Pancreas (tissue), 10 donors: ENCODE measurements around the gene BLCAP. TPM values are rescaled to one million over a fixed set of nuclear protein-coding genes. Genes with fewer than 3 reads are reported as not detected.

Experiments
- ATAC-seq, 4 donors: fragments of 200-7000 bp; cut with Tn5 transposase; one replicate each; pipeline versions ENCODE4 v1.8.0 to v1.9.1; 2020; ENCODE audit warnings: mild to moderate bottlenecking in 4 of 4, moderate library complexity in 4 of 4
- DNase-seq, 6 donors: peaks; one replicate each; pipeline ENCODE4 v3.0.0-alpha.2; 2020
- FAIRE-seq: peaks from 2 replicates; lab custom pipeline; 2012; peaks lifted over from hg19 to GRCh38; lab: Jason Lieb, UNC
- H3K27ac ChIP-seq, 4 donors: fragments of 200-600 bp; sonication (generic); 1 replicate in 3 of 4; 2 replicates in 1 of 4; pipeline versions ENCODE4 v1.5.0 to v1.8.0; 2020
- H3K27me3 ChIP-seq, 4 donors: fragments of 200-600 bp; one replicate each; pipeline ENCODE4 v1.8.0; 2021
- H3K36me3 ChIP-seq, 3 donors: fragments of 200-600 bp; sonication (generic) in 1 of 3; one replicate each; pipeline versions ENCODE4 v1.5.0 to v1.8.0; 2020 to 2021
- H3K4me1 ChIP-seq, 3 donors: fragments of 200-600 bp; one replicate each; pipeline ENCODE4 v1.8.0; 2021
- H3K4me3 ChIP-seq, 4 donors: fragments of 200-600 bp; sonication (generic) in 2 of 4; one replicate each; pipeline versions ENCODE4 v1.5.0 to v1.8.0; 2020 to 2021
- H3K9me3 ChIP-seq, 4 donors: fragments of 200-600 bp; one replicate each; pipeline ENCODE4 v1.8.0; 2021
- WGBS, 2 donors: extraction: QIAGEN DNeasy Blood & Tissue Kit; methylation state at CpG; one replicate each; pipeline ENCODE4 v1.1.7; 2013; 5-methylcytosine and 5-hydroxymethylcytosine counted together
- intact Hi-C, 3 donors: fragments of 100-400 bp; cut with DNase I; formaldehyde crosslinking; loops; one replicate each; pipeline versions ENCODE4 v1.11.1 to v1.14.2; 2022
- polyA plus RNA-seq, 2 donors: library from polyadenylated mRNA; stranded (reverse); fragments of 200-250 nt; gene quantifications; one replicate each; pipeline ENCODE4 v1.2.3, GENCODE V29; 2013
- total RNA-seq, 6 donors: library from RNA; stranded (reverse); fragmentation: NEBNext Ultra II Directional in 4 of 6; extraction: Animal tissue kit (Norgen Biotek cat#: 25700) in 4 of 6; gene quantifications; one replicate each; pipeline versions ENCODE4 v1.2.1 to v1.2.4, GENCODE V29; 2021 to 2023
- TF ChIP-seq, protein P1 (sequence below), 4 donors: fragments of 200-600 bp; sonication (generic) in 3 of 4; IDR thresholded peaks; one replicate each; pipeline versions ENCODE4 v1.5.0 to v1.8.0; 2021; ENCODE audit warnings: antibody characterized with exemption in 4 of 4
- donor health status: healthy with polysubstance abuse.
- donor health status: DM: no; HTN: no; CAD: no; lungs with moderate emphysema.
- donor health status: DM: no; HTN: no; CAD: no.
- donor health status: control.
- donor health status: control.
- donor health status: Bipolar disorder and iron deficiency.
- donor health status: DM: yes; HTN: yes; CAD: no.
- donor health status: DM: no; HTN: no; CAD: no.
- donor health status: DM: no; HTN: no; CAD: no.
- donor health status: DM: yes; HTN: yes; CAD: no.

The BLCAP gene
- total and polyA plus RNA-seq, 8 donors: 14.6 to 35.3 (median 19.0) TPM

DNA sequence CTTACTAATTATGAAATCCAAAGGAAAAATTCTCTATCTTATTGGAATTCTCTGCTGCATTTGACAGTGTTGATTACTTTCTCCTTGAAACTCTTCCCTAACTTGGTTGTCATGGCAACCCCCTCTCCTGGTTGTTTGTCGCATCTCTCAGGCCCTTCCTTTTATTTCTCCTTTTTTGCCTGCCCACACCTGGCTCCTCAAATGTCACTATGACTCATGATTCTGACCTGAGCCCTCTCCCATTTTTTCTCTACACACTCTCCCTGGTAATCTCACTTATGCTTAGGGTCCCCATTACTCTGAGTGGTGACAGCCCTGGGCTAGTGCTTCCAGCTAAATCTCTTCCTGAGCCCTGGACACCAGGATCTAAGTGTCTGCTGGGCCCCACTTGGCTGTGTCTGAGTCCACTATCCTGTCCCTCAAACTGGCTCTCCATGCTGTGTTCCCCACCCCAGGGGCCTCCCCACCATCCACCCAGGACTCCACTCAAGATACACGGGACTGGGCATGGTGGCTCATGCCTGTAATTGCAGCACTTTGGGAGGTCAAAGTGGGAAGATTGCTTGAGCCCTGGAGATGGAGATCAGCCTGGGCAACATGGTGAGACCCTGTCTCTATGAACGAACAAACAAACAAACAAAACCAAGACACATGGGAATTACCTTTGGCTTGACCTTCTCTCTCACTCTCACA is 23.1 kb downstream of the BLCAP start:
- Histone ChIP-seq H3K9me3 (no peaks in the 10 kb centered on the region), H3K36me3 (no peaks in the 10 kb centered on the region), H3K4me1 (no peaks in the 10 kb centered on the region), H3K27me3 (no peaks in the 10 kb centered on the region), H3K4me3 (no peak overlapping the region), H3K27ac (no peak overlapping the region)
- WGBS, 2 donors: 63 to 69% methylated on average over 3 of the region's 3 CpGs
- DNase-seq (no peak), FAIRE-seq (no peak), ATAC-seq (no peak)
- TF ChIP-seq, protein P1, sequence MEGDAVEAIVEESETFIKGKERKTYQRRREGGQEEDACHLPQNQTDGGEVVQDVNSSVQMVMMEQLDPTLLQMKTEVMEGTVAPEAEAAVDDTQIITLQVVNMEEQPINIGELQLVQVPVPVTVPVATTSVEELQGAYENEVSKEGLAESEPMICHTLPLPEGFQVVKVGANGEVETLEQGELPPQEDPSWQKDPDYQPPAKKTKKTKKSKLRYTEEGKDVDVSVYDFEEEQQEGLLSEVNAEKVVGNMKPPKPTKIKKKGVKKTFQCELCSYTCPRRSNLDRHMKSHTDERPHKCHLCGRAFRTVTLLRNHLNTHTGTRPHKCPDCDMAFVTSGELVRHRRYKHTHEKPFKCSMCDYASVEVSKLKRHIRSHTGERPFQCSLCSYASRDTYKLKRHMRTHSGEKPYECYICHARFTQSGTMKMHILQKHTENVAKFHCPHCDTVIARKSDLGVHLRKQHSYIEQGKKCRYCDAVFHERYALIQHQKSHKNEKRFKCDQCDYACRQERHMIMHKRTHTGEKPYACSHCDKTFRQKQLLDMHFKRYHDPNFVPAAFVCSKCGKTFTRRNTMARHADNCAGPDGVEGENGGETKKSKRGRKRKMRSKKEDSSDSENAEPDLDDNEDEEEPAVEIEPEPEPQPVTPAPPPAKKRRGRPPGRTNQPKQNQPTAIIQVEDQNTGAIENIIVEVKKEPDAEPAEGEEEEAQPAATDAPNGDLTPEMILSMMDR (IDR thresholded peaks at IDR 0.05): no peak
- intact Hi-C loops: no loop called here

DNA sequence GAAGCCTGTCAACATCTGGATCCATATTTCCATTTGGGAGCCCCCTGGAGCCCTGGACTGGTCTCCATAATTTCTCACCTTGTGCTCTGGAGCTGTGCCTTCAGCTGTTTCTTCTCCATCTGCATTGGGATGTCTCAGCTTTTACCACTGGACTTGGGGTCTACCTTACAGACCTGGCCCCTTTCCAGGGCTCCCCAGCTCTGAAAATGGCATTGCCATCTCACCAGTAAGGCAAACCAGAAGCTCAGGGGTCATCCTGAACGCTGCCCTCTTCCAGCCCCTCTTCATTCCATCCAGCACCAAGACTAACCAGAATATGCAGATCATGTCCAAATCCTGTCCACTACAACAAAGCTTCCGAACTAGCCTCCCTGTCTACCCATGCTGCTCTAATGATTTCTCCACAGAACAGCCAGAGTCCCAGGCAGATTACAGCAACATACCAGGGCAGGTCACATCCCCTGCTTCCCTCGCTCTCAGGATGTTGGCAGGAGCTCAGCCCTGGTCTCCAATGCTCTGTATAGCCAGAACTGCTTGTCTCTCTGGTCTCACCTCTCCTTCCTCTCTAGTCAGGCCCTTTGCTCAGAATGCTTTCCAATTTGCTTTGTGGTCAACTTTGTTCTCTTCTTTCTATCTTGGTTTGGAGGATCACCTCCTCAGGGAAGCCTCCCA is 24.3 kb downstream of the BLCAP start:
- Histone ChIP-seq H3K27ac (no peak overlapping the region), H3K4me3 (no peak overlapping the region), H3K27me3 (no peaks in the 10 kb centered on the region), H3K4me1 (no peaks in the 10 kb centered on the region), H3K36me3 (no peaks in the 10 kb centered on the region), H3K9me3 (no peaks in the 10 kb centered on the region)
- TF ChIP-seq, protein P1 (IDR thresholded peaks at IDR 0.05): no peak
- 81 to 84% methylated on average over 3 of the region's 3 CpGs for WGBS, 2 donors
- ATAC-seq (peak in 1 of 4 donors; percentile 9), FAIRE-seq (no peak), DNase-seq (no peak)
- intact Hi-C loops: no loop called here

DNA sequence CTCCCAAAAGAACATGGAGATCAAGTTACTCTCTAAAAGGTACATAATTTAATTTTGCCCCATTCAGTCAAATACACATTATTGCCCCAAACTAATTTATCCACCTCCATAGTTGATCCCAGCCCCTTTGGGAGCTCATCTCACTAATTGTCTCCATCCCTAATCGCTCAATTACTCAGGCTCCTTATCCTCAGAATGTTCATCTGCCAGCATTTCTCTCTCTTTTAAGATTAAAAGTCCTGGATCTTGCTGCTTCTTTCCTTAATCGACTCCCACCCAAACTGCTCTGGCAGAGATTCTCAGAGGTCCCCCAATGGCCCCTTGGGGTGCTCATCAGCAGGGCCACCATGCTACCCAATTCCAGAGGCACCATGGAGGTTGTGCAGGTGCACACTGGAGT is 25.0 kb downstream of the BLCAP start:
- FAIRE-seq (no peak), ATAC-seq (no peak), DNase-seq (no peak)
- Histone ChIP-seq H3K27ac (no peak overlapping the region), H3K9me3 (no peaks in the 10 kb centered on the region), H3K27me3 (no peaks in the 10 kb centered on the region), H3K4me1 (no peaks in the 10 kb centered on the region), H3K36me3 (no peaks in the 10 kb centered on the region), H3K4me3 (no peak overlapping the region)
- TF ChIP-seq, protein P1 (IDR thresholded peaks at IDR 0.05): no peak
- intact Hi-C loops: no loop called here
- 80 to 91% methylated on average over 2 of the region's 2 CpGs for WGBS, 2 donors

DNA sequence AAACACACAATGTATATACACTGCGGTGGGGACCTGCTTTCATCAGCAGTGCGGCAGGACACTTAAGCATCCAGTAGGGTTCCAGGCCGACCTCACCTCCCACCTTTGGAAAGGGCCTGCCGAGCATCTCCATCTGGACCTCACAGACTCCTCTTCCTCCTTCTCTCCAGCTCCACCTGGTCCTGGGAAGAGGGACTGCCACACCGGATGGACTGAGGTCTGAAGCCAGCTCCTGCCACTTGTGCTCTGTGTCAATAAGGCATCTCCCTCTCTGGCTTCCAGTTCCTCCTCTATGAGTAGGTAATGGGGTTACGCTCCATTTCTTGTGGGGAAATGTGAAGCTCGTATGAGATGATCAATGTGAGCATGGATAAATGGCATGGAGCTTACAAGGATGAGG is 25.7 kb downstream of the BLCAP start:
- Histone ChIP-seq H3K4me1 (no peaks in the 10 kb centered on the region), H3K36me3 (no peaks in the 10 kb centered on the region), H3K4me3 (no peak overlapping the region), H3K27ac (no peak overlapping the region), H3K9me3 (no peaks in the 10 kb centered on the region), H3K27me3 (no peaks in the 10 kb centered on the region)
- 77 to 78% methylated on average over 7 of the region's 7 CpGs for WGBS, 2 donors
- no peak for ATAC-seq
- TF ChIP-seq, protein P1 (IDR thresholded peaks at IDR 0.05): no peak
- intact Hi-C loops: no loop called here
- no peak for FAIRE-seq
- DNase-seq: no peak

DNA sequence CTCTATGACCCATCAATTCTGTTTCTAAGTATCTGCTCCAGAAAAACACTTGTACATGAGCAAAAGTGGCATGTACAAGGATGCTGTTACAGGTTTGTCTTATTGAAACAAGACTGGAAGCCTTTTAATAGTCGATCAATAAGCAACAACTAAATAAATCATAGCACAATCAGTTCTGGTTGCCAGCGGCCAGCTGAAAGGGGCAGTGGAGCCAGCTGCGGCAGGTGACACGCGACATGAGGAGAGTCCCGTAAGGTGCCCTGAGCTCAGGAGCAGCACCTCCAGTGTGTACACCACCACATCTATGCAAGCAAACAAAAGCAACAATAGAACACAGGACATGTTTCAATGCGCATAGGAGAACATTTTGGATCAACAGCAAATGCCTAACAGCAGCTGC is 27.4 kb downstream of the BLCAP start:
- DNase-seq (no peak), FAIRE-seq (no peak), ATAC-seq (no peak)
- TF ChIP-seq, protein P1 (IDR thresholded peaks at IDR 0.05): no peak
- no peaks in the 10 kb centered on the region for H3K4me1 ChIP-seq
- no peaks in the 10 kb centered on the region for H3K9me3 ChIP-seq
- no peaks in the 10 kb centered on the region for H3K27me3 ChIP-seq
- H3K36me3 ChIP-seq: no peaks in the 10 kb centered on the region
- intact Hi-C loops: no loop called here
- no peak overlapping the region for H3K27ac ChIP-seq
- no peak overlapping the region for H3K4me3 ChIP-seq
- WGBS, 2 donors: 83 to 91% methylated on average over 7 of the region's 7 CpGs
